HepG2 (cell line): Measurements from ENCODE around the gene CLEC16A.

Experiments
- CREB1 ChIP-seq, 2 experiments: fragments of 450-650 bp in 1 of 2; IDR thresholded peaks; 2 replicates each; pipeline ENCODE4 v1.6.1; 2016 to 2017; ENCODE audit warnings: control low read depth in 1 of 2, mild to moderate bottlenecking in 1 of 2, missing compliant biosample characterization in 1 of 2, missing genetic modification characterization in 1 of 2
- DPF2 ChIP-seq: sonication (generic); formaldehyde crosslinking; IDR thresholded peaks from 2 replicates; pipeline ENCODE4 v1.4.0; 2020; ENCODE audit warnings: mild to moderate bottlenecking, low read depth, missing genetic modification reagents, borderline replicate concordance
- KAT7 ChIP-seq: IDR thresholded peaks from 2 replicates; pipeline ENCODE4 v1.6.1; 2018; ENCODE audit warnings: borderline replicate concordance, missing compliant biosample characterization
- RAD21 ChIP-seq: fragments of 450-650 bp; formaldehyde crosslinking; IDR thresholded peaks from 2 replicates; pipeline ENCODE4 v1.5.0; 2020; ENCODE audit warnings: mild to moderate bottlenecking
- ZFP36L2 ChIP-seq: sonication (generic); formaldehyde crosslinking; IDR thresholded peaks from 2 replicates; pipeline ENCODE4 v1.4.0; 2020; ENCODE audit warnings: missing genetic modification reagents
- ZNF225 ChIP-seq: sonication (generic); formaldehyde crosslinking; IDR thresholded peaks from 2 replicates; pipeline ENCODE4 v1.4.0; 2020; ENCODE audit warnings: mild to moderate bottlenecking, missing genetic modification reagents
- ZNF24 ChIP-seq: fragments of 450-650 bp; IDR thresholded peaks from 2 replicates; pipeline ENCODE4 v1.6.1; 2017; ENCODE audit warnings: antibody characterized with exemption, mild to moderate bottlenecking
- ZNF879 ChIP-seq: sonication (generic); formaldehyde crosslinking; IDR thresholded peaks from 2 replicates; pipeline ENCODE4 v1.8.1; 2023; ENCODE audit warnings: missing genetic modification reagents
- TF ChIP-seq, protein P1 (sequence below): sonication (generic); formaldehyde crosslinking; IDR thresholded peaks from 2 replicates; pipeline ENCODE4 v1.5.0; 2020; ENCODE audit warnings: mild to moderate bottlenecking, missing genetic modification reagents, moderate library complexity

DNA sequence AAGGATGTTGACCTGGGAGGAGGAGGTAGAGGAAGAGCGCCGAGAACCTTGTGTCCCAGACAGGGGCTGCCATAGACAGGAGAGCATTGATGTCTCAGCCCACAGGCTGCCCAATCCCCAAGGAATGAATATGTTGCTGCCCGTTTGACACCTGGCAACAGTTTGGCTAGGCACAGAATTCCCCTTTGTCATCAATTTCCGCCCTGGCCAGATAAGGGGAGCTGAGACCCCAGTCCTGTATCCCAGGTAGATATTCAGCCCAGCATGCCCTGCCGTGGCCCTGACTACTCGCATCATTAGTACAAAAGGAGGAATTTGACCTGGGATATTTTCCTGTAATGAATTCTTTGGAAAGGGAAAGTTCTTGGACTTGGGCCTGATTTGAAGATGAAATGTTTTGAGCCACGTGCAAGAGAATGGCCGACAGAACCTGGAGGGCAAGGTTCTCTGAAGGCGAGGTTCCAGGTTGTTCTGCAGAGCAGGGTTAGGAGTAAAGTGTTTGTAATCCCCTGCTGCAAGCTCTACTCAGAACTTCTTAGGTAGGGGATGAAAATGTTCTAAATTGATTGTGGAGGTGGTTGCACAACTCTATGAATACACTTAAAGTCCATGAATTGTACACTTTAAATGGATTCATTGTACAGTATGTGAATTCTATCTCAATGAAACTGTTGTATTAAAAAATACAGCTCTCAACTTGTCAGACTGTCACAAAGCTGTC is 202.8 kb downstream of the CLEC16A start:
- TF ChIP-seq CREB1 (IDR thresholded peaks at IDR 0.05) (no peak), CREB1 (CRISPR knock-in tag; IDR thresholded peaks at IDR 0.05) (no peak), ZNF225 (CRISPR knock-in tag) (no peak), KAT7 (CRISPR knock-in tag) (no peak), DPF2 (CRISPR knock-in tag) (no peak), RAD21 (CRISPR knock-in tag) (no peak), ZNF24 (no peak), ZFP36L2 (CRISPR knock-in tag) (no peak), ZNF879 (CRISPR knock-in tag) (no peak)
- TF ChIP-seq, protein P1, sequence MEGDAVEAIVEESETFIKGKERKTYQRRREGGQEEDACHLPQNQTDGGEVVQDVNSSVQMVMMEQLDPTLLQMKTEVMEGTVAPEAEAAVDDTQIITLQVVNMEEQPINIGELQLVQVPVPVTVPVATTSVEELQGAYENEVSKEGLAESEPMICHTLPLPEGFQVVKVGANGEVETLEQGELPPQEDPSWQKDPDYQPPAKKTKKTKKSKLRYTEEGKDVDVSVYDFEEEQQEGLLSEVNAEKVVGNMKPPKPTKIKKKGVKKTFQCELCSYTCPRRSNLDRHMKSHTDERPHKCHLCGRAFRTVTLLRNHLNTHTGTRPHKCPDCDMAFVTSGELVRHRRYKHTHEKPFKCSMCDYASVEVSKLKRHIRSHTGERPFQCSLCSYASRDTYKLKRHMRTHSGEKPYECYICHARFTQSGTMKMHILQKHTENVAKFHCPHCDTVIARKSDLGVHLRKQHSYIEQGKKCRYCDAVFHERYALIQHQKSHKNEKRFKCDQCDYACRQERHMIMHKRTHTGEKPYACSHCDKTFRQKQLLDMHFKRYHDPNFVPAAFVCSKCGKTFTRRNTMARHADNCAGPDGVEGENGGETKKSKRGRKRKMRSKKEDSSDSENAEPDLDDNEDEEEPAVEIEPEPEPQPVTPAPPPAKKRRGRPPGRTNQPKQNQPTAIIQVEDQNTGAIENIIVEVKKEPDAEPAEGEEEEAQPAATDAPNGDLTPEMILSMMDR (CRISPR knock-in tag) = no peak
